Aorta (tissue), 5 donors: Measurements from ENCODE around the gene ADAMTSL3. TPM values are rescaled to one million over a fixed set of nuclear protein-coding genes. Genes with fewer than 3 reads are reported as not detected.
A peak's percentile ranks its signal among the peaks of the same experiment; 100 is the strongest.

ENCODE experiments used
- ATAC-seq: fragments of 200-7000 bp; cut with Tn5 transposase; one replicate; pipeline ENCODE4 v1.9.1; 2022; ENCODE audit warnings: moderate library complexity; ENCODE audit not compliant: low FRiP score
- DNase-seq, 2 donors: peaks; one replicate each; pipeline ENCODE4 v3.0.0-alpha.2; 2020
- H3K27ac ChIP-seq, 2 donors: one replicate each; pipeline ENCODE4 v1.5.1; 2013; ENCODE audit warnings: low read length in 2 of 2, mild to moderate bottlenecking in 2 of 2, moderate library complexity in 2 of 2, control low read depth in 1 of 2, inconsistent platforms in 1 of 2, low read depth in 1 of 2
- H3K27me3 ChIP-seq, 2 donors: one replicate each; pipeline ENCODE4 v1.6.1; 2013; ENCODE audit warnings: control low read depth in 1 of 2, low read length in 1 of 2, mild to moderate bottlenecking in 1 of 2, moderate library complexity in 1 of 2; ENCODE audit not compliant: insufficient read depth in 2 of 2, control insufficient read depth in 1 of 2
- H3K36me3 ChIP-seq, 2 donors: one replicate each; pipeline ENCODE4 v1.6.1; 2013; ENCODE audit warnings: control low read depth in 1 of 2, low read length in 1 of 2, mild to moderate bottlenecking in 1 of 2; ENCODE audit not compliant: insufficient read depth in 2 of 2, control insufficient read depth in 1 of 2
- H3K4me1 ChIP-seq, 2 donors: one replicate each; pipeline ENCODE4 v1.6.1; 2013; ENCODE audit warnings: low read length in 2 of 2, control low read depth in 1 of 2, mild to moderate bottlenecking in 1 of 2, moderate library complexity in 1 of 2; ENCODE audit not compliant: insufficient read depth in 2 of 2, control insufficient read depth in 1 of 2
- H3K4me3 ChIP-seq, 2 donors: one replicate each; pipeline ENCODE4 v1.5.1; 2013; ENCODE audit warnings: low read length in 2 of 2, control low read depth in 1 of 2, mild to moderate bottlenecking in 1 of 2
- H3K9me3 ChIP-seq: one replicate; pipeline ENCODE4 v1.6.1; 2013; ENCODE audit warnings: mild to moderate bottlenecking, low read length; ENCODE audit not compliant: control insufficient read depth
- WGBS, 2 donors: extraction: QIAGEN DNeasy Blood & Tissue Kit; methylation state at CpG; one replicate each; pipeline ENCODE4 v1.1.7; 2013; 5-methylcytosine and 5-hydroxymethylcytosine counted together
- intact Hi-C, 2 donors: fragments of 100-400 bp; cut with DNase I; formaldehyde crosslinking; loops; one replicate each; pipeline versions ENCODE4 v1.14.2 to v1.15.0; 2022
- polyA plus RNA-seq, 2 donors: library from polyadenylated mRNA; stranded (reverse); fragments of 200-250 nt; gene quantifications; one replicate each; pipeline ENCODE4 v1.2.3, GENCODE V29; 2013
- total RNA-seq, 2 donors: library from RNA; stranded (reverse); fragmentation: NEBNext Ultra II Directional; extraction: Animal tissue kit (Norgen Biotek cat#: 25700); gene quantifications; one replicate each; pipeline ENCODE4 v1.2.1, GENCODE V29; 2021
- donor health status: healthy with polysubstance abuse.
- donor health status: Bipolar disorder and iron deficiency.
- donor health status: DM: no; HTN: no; CAD: no.
- donor health status: DM: no; HTN: no; CAD: no.
- donor health status: DM: yes; HTN: yes; CAD: no.

The ADAMTSL3 gene
- total and polyA plus RNA-seq, 4 donors: 4.6 to 74.5 (median 36.6) TPM

GRCh38 chr15:83613714-83614113, 40.2 kb upstream of the ADAMTSL3 start:
- H3K36me3 ChIP-seq: no peaks in the 10 kb centered on the region
- no peak overlapping the region for H3K4me3 ChIP-seq
- no peaks in the 10 kb centered on the region for H3K27me3 ChIP-seq
- DNase-seq (no peak), ATAC-seq (no peak)
- WGBS, 2 donors: 36 to 38% methylated on average over 2 of the region's 2 CpGs
- no peaks in the 10 kb centered on the region for H3K4me1 ChIP-seq
- no peaks in the 10 kb centered on the region for H3K9me3 ChIP-seq
- no peak overlapping the region for H3K27ac ChIP-seq
- intact Hi-C loops: no loop called here

GRCh38 chr15:83616840-83617239, 37.1 kb upstream of the ADAMTSL3 start:
- ATAC-seq (no peak), DNase-seq (no peak)
- Histone ChIP-seq H3K27ac (no peak overlapping the region), H3K4me1 (no peaks in the 10 kb centered on the region), H3K27me3 (no peaks in the 10 kb centered on the region), H3K4me3 (no peak overlapping the region), H3K36me3 (no peaks in the 10 kb centered on the region), H3K9me3 (no peaks in the 10 kb centered on the region)
- intact Hi-C loops: no loop called here
- 97 to 100% methylated on average over 1 of the region's 1 CpG for WGBS, 2 donors

- 75% methylated on average over 2 of the region's 2 CpGs for WGBS, 2 donors
- no peak for ATAC-seq
Measured at GRCh38 chr15:83626171-83626802, 27.6 kb upstream of the ADAMTSL3 start.

GRCh38 chr15:83631534-83631933, 22.4 kb upstream of the ADAMTSL3 start:
- no peaks in the 10 kb centered on the region for H3K27me3 ChIP-seq
- H3K36me3 ChIP-seq: no peaks in the 10 kb centered on the region
- DNase-seq: no peak
- 94 to 96% methylated on average over 2 of the region's 2 CpGs for WGBS, 2 donors
- intact Hi-C loops: no loop called here
- ATAC-seq: no peak
- H3K27ac ChIP-seq: no peak overlapping the region
- H3K4me3 ChIP-seq: no peak overlapping the region
- H3K4me1 ChIP-seq: no peaks in the 10 kb centered on the region
- no peaks in the 10 kb centered on the region for H3K9me3 ChIP-seq

More at GRCh38 chr15:83626171-83626802, 27.6 kb upstream of the ADAMTSL3 start:
- DNase-seq: no peak
- intact Hi-C loops: no loop called here
- no peak overlapping the region for H3K4me3 ChIP-seq
- H3K9me3 ChIP-seq: peaks cover 2% of the 10 kb centered on the region
- H3K4me1 ChIP-seq: no peaks in the 10 kb centered on the region
- H3K27me3 ChIP-seq: no peaks in the 10 kb centered on the region
- H3K27ac ChIP-seq: no peak overlapping the region
- H3K36me3 ChIP-seq: no peaks in the 10 kb centered on the region

GRCh38 chr15:83643201-83643600, 10.7 kb upstream of the ADAMTSL3 start:
- H3K4me3 ChIP-seq: no peak overlapping the region
- no peaks in the 10 kb centered on the region for H3K4me1 ChIP-seq
- H3K9me3 ChIP-seq: peaks cover 4% of the 10 kb centered on the region
- intact Hi-C loops: no loop called here
- ATAC-seq (no peak), DNase-seq (no peak)
- no peak overlapping the region for H3K27ac ChIP-seq
- H3K27me3 ChIP-seq: peaks cover 0 to 1% of the 10 kb centered on the region in 2 donors
- no peaks in the 10 kb centered on the region for H3K36me3 ChIP-seq

- H3K36me3 ChIP-seq: no peaks in the 10 kb centered on the region
- ATAC-seq (no peak), DNase-seq (no peak)
- intact Hi-C loops: no loop called here
- H3K9me3 ChIP-seq: peaks cover 4% of the 10 kb centered on the region
- H3K4me1 ChIP-seq: no peaks in the 10 kb centered on the region
- H3K4me3 ChIP-seq: no peak overlapping the region
- 92 to 94% methylated on average over 1 of the region's 1 CpG for WGBS, 2 donors
- H3K27ac ChIP-seq: no peak overlapping the region
- H3K27me3 ChIP-seq: peaks cover 0 to 1% of the 10 kb centered on the region in 2 donors
Measured at GRCh38 chr15:83644439-83644838, 9.5 kb upstream of the ADAMTSL3 start.

- WGBS, 2 donors: 95 to 96% methylated on average over 2 of the region's 2 CpGs
Measured at GRCh38 chr15:83650831-83651230, 3.1 kb upstream of the ADAMTSL3 start.

GRCh38 chr15:83651541-83651940, 2.4 kb upstream of the ADAMTSL3 start:
- no peak for ATAC-seq
- Histone ChIP-seq H3K4me1 (peaks cover 0 to 3% of the 10 kb centered on the region in 2 donors), H3K4me3 (no peak overlapping the region), H3K27ac (no peak overlapping the region), H3K9me3 (no peaks in the 10 kb centered on the region), H3K36me3 (no peaks in the 10 kb centered on the region), H3K27me3 (no peaks in the 10 kb centered on the region)
- 89 to 92% methylated on average over 6 of the region's 6 CpGs for WGBS, 2 donors
- DNase-seq: no peak
- intact Hi-C loops: loop anchor here (5.0 to 10.0 kb wide), 4 partner anchors 41 to 96 kb away; no protein-coding TSS in a partner anchor

More at GRCh38 chr15:83650831-83651230, 3.1 kb upstream of the ADAMTSL3 start:
- no peak overlapping the region for H3K27ac ChIP-seq
- no peak overlapping the region for H3K4me3 ChIP-seq
- DNase-seq: no peak
- ATAC-seq: no peak
- H3K9me3 ChIP-seq: no peaks in the 10 kb centered on the region
- no peaks in the 10 kb centered on the region for H3K36me3 ChIP-seq
- peaks cover 0 to 3% of the 10 kb centered on the region in 2 donors for H3K4me1 ChIP-seq
- H3K27me3 ChIP-seq: no peaks in the 10 kb centered on the region
- intact Hi-C loops: loop anchor here (5.0 to 10.0 kb wide), 4 partner anchors 41 to 96 kb away; no protein-coding TSS in a partner anchor

GRCh38 chr15:83652626-83653204, 1.2 kb upstream of the ADAMTSL3 start:
- H3K27me3 ChIP-seq: no peaks in the 10 kb centered on the region
- H3K4me1 ChIP-seq: peaks cover 3 to 5% of the 10 kb centered on the region in 2 donors
- DNase-seq (no peak), ATAC-seq (no peak)
- no peak overlapping the region for H3K4me3 ChIP-seq
- intact Hi-C loops: loop anchor here (5.0 to 10.0 kb wide), 4 partner anchors 40 to 95 kb away; no protein-coding TSS in a partner anchor
- H3K9me3 ChIP-seq: no peaks in the 10 kb centered on the region
- WGBS, 2 donors: 57 to 62% methylated on average over 5 of the region's 5 CpGs
- no peaks in the 10 kb centered on the region for H3K36me3 ChIP-seq
- peak overlapping the region; percentile 17 to 88 for H3K27ac ChIP-seq
